BJ (cell line): ENCODE results near the gene CA6. TPM values are rescaled to one million over a fixed set of nuclear protein-coding genes. Genes with fewer than 3 reads are reported as not detected.
"Not testable (repeated sequence)": the region's sequence is repeated elsewhere in the genome, so short reads cannot be mapped to it uniquely, and the experiment has no call there.

Experiments
- CTCF ChIA-PET: fragments of 350-600 bp; formaldehyde crosslinking; extraction: SDS; loops from one replicate; lab custom pipeline; 2021; ENCODE audit warnings: antibody characterized with exemption, inconsistent platforms; lab: Yijun Ruan, JAX
- POLR2A ChIA-PET: fragments of 300-600 bp; sonication (Branson Sonifier 250); formaldehyde crosslinking; extraction: SDS; loops from one replicate; lab custom pipeline; 2021; ENCODE audit warnings: antibody characterized with exemption; lab: Charles Lee
- DNase-seq: peaks from one replicate; pipeline ENCODE4 v3.0.0-alpha.2; 2011; ENCODE audit warnings: low read depth
- H3K27me3 ChIP-seq: 2 replicates; pipeline ENCODE4 v1.6.0; 2011; ENCODE audit warnings: low read length; ENCODE audit not compliant: control insufficient read depth, insufficient read depth
- H3K36me3 ChIP-seq: 2 replicates; pipeline ENCODE4 v1.5.1; 2011; ENCODE audit warnings: low read length; ENCODE audit not compliant: control insufficient read depth, insufficient read depth
- H3K4me3 ChIP-seq: 2 replicates; pipeline ENCODE4 v1.5.1; 2011; ENCODE audit warnings: low read depth, mild to moderate bottlenecking, control low read depth, low read length
- CTCF ChIP-seq: IDR thresholded peaks from 2 replicates; pipeline ENCODE4 v1.5.1; 2011; ENCODE audit warnings: low read depth, mild to moderate bottlenecking, control low read depth, inconsistent platforms, low read length, moderate library complexity; ENCODE audit not compliant: insufficient read depth
- polyA plus RNA-seq: library from polyadenylated mRNA; depleted of rRNA; stranded (reverse); fragments of >200 nt; gene quantifications from 2 replicates; pipeline ENCODE4 v1.2.3, GENCODE V29; 2011

The CA6 gene
- polyA plus RNA-seq, 1 experiment, result not detected

- POLR2A ChIA-PET, DNase-seq: not testable (repeated sequence)
- CTCF ChIA-PET, result interaction anchor here (1.2 to 2.0 kb wide), 3 partner anchors 13 to 109 kb away, joined by 3 to 6 read pairs (median 4); no protein-coding TSS in a partner anchor
Measured at GRCh38 chr1:9001534-9002214, 56.0 kb downstream of the CA6 start.

GRCh38 chr1:9002215-9002560 is 56.5 kb downstream of the CA6 start:
- H3K36me3 ChIP-seq, H3K27me3 ChIP-seq, H3K4me3 ChIP-seq, POLR2A ChIA-PET, DNase-seq: not testable (repeated sequence)
- CTCF ChIA-PET, result interaction anchor here (3.6 to 3.7 kb wide), 2 partner anchors 14 to 99 kb away, joined by 34 to 38 read pairs; no protein-coding TSS in a partner anchor

More at GRCh38 chr1:9001534-9002214, 56.0 kb downstream of the CA6 start:
- not testable (repeated sequence) for H3K27me3 ChIP-seq, H3K4me3 ChIP-seq, H3K36me3 ChIP-seq

- no peak overlapping the region for H3K4me3 ChIP-seq
- POLR2A ChIA-PET, result no interaction called here
Measured at GRCh38 chr1:9004031-9004699, 58.5 kb downstream of the CA6 start.

GRCh38 chr1:9004700-9005394 is 59.2 kb downstream of the CA6 start:
- no peak overlapping the region for H3K4me3 ChIP-seq
- ChIA-PET CTCF (interaction anchor here (0.6 to 4.0 kb wide), 24 partner anchors 9 to 155 kb away, joined by 3 to 40 read pairs (median 4); no protein-coding TSS in a partner anchor), POLR2A (interaction anchor here (0.6 kb wide), 1 partner anchor 76 kb away, joined by 3 read pairs; no protein-coding TSS in a partner anchor)
- no peaks in the 10 kb centered on the region for H3K36me3 ChIP-seq
- no peaks in the 10 kb centered on the region; the same call in 1 of the 2 replicates for H3K27me3 ChIP-seq
- peak; percentile 87 for TF ChIP-seq CTCF
- DNase-seq, result peak; percentile 40

More at GRCh38 chr1:9004031-9004699, 58.5 kb downstream of the CA6 start:
- no peak for DNase-seq
- no peak for TF ChIP-seq CTCF
- CTCF ChIA-PET, result interaction anchor here (0.7 to 4.0 kb wide), 13 partner anchors 9 to 191 kb away, joined by 3 to 40 read pairs (median 6); no protein-coding TSS in a partner anchor
- no peaks in the 10 kb centered on the region for H3K36me3 ChIP-seq
- H3K27me3 ChIP-seq, result peaks cover 2% of the 10 kb centered on the region

- Histone ChIP-seq H3K27me3 (no peaks in the 10 kb centered on the region; the same call in 1 of the 2 replicates), H3K4me3 (no peak overlapping the region), H3K36me3 (no peaks in the 10 kb centered on the region)
- ChIA-PET CTCF (interaction anchor here (0.7 to 4.0 kb wide), 20 partner anchors 9 to 155 kb away, joined by 3 to 40 read pairs (median 5); no protein-coding TSS in a partner anchor), POLR2A (interaction anchor here (0.6 kb wide), 2 partner anchors 16 to 76 kb away, joined by 3 read pairs; no protein-coding TSS in a partner anchor)
- TF ChIP-seq CTCF, result no peak
- DNase-seq, result no peak
Measured at GRCh38 chr1:9005395-9005708, 59.7 kb downstream of the CA6 start.
